Ammon's horn (tissue), 1 donor: ENCODE data around the gene TRIM23.
A peak's percentile ranks its signal among the peaks of the same experiment; 100 is the strongest.

Experiments
- DNase-seq: peaks from one replicate; pipeline ENCODE4 v3.0.0-alpha.2; 2016; ENCODE audit warnings: low spot score

Gene TRIM23

DNA sequence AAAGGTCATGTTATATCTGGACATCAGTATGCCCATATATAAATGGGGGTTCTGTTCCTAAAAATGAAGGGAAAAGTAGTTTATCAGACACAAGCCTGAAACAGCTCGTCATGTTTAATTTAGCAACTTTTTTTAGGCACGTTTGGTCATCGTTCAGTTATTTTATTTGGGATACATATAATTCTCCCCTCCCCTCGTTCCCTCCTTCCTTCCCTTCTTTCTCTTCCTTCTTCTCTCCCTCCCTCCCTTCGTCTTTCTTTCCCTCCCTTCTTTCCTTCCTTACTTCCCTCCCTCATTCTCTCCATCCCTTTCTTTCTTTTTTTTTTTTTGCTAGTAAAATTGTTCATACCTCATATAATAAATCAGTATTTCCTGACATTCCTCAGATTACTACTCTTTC, 57.6 kb downstream of the TRIM23 start:
- no peak for DNase-seq

GRCh38 chr5:65563777-65564176, 60.4 kb downstream of the TRIM23 start:
- no peak for DNase-seq

GRCh38 chr5:65562731-65563701, 61.1 kb downstream of the TRIM23 start, which contains the start of the genes CENPK and PPWD1:
TSS of gene CENPK (minus strand) at chr5:65563168. CDS start at chr5:65554907, 8,261 bp downstream.
TSS of gene PPWD1 (plus strand) at chr5:65563296. CDS start at chr5:65563311, 15 bp downstream.
- DNase-seq: peak; percentile 97

- DNase-seq: no peak
Observed at GRCh38 chr5:65556718-65557117, 67.4 kb downstream of the TRIM23 start.

DNA sequence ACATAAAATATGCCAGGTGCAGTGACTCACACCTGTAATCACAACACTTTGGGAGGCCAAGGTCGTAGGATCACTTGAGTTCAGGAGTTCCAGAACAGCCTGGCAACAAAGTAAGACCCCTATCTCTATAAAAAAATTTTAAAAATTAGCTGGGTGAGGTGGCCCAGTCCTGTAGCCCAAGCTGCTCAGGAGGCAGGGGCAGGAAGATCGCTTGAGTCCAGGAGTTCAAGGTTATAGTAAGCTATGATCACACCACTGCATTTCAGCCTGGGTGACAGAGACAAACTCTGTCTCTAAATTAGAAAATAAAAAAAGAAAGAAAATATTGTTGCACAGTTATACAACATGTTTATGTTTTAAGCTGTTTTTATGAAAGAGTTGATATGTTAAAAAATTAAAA, 68.0 kb downstream of the TRIM23 start:
- DNase-seq: no peak

- no peak for DNase-seq
Observed at GRCh38 chr5:65555287-65555686, 68.8 kb downstream of the TRIM23 start.

DNA sequence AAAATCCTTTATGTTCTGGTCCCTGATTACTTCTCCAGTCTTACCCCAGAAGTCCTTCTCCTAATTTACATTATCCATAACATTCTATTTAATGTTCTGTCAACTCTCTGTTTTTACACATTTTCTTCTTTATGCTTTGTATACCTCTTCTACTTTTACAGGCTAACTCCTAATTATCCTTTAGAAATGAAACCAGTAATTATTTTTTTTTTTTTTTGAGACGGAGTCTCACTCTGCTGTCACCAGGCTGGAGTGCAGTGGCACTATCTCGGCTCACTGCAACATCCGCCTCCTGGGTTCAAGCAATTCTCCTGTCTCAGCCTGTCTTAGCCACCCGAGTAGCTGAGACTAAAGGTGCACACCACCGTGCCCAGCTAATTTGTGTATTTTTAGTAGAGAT, 70.2 kb downstream of the TRIM23 start:
- no peak for DNase-seq

GRCh38 chr5:65548281-65548680, 75.9 kb downstream of the TRIM23 start:
- no peak for DNase-seq

- no peak for DNase-seq
Observed at GRCh38 chr5:65546141-65546540, 78.0 kb downstream of the TRIM23 start.

- no peak for DNase-seq
Observed at GRCh38 chr5:65544473-65544872, 79.7 kb downstream of the TRIM23 start.

- no peak for DNase-seq
Observed at GRCh38 chr5:65539827-65540226, 84.3 kb downstream of the TRIM23 start.
